Measurements from ENCODE around the gene FIBIN.

DNA sequence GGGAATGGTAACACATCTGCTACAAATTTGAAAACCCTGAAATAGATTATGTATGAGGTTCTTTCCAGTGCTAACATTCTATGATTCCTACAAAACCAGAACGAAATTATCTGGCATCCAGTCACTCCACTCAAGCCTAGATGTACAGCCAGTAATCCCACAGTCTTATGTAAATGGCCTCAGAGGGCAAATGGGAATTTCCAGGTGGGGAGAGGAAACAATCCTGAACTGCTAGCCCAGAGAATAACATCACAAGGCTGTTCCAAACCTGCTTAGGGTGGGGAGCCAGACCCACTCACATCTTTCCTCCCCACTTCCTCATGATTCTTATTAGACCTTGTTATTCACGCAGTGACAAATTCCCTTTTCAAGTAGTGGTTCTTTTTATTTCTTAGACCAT, 3.5 kb downstream of the FIBIN start:
- TF ChIP-seq, protein P1, sequence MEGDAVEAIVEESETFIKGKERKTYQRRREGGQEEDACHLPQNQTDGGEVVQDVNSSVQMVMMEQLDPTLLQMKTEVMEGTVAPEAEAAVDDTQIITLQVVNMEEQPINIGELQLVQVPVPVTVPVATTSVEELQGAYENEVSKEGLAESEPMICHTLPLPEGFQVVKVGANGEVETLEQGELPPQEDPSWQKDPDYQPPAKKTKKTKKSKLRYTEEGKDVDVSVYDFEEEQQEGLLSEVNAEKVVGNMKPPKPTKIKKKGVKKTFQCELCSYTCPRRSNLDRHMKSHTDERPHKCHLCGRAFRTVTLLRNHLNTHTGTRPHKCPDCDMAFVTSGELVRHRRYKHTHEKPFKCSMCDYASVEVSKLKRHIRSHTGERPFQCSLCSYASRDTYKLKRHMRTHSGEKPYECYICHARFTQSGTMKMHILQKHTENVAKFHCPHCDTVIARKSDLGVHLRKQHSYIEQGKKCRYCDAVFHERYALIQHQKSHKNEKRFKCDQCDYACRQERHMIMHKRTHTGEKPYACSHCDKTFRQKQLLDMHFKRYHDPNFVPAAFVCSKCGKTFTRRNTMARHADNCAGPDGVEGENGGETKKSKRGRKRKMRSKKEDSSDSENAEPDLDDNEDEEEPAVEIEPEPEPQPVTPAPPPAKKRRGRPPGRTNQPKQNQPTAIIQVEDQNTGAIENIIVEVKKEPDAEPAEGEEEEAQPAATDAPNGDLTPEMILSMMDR (conservative IDR thresholded peaks at IDR 0.05 in 1 of 2, IDR thresholded peaks at IDR 0.05 in 1 of 2; ENCODE audit: extremely low read depth in 1 of 2, insufficient read depth in 1 of 2, low read depth in 1 of 2, low read length in 2 of 2), result no peak
- TF ChIP-seq EZH2 (IDR thresholded peaks at IDR 0.05; ENCODE audit: borderline replicate concordance, low read length), result no peak

Measured in mammary epithelial cell (primary cell).